ENCODE data around the gene USH1G.

GRCh38 chr17:74893936-74894671 lies 29.0 kb downstream of the USH1G start:
- no peak for TF ChIP-seq CTCF (IDR thresholded peaks at IDR 0.05)
- no peak for TF ChIP-seq POLR2A (IDR thresholded peaks at IDR 0.05)
- TF ChIP-seq POLR2AphosphoS5 (IDR thresholded peaks at IDR 0.05), result no peak
- no peak for TF ChIP-seq EP300 (IDR thresholded peaks at IDR 0.05)
